Hematopoietic multipotent progenitor cell treated with erythropoietin and hydrocortisone succinate and interleukin-3 and kit ligand, for 4 days (in vitro differentiated cells): ENCODE data around the gene C14orf93.

Experiments used
- DNase-seq: peaks from one replicate; pipeline ENCODE4 v3.0.0-alpha.2; 2015

The C14orf93 gene

DNA sequence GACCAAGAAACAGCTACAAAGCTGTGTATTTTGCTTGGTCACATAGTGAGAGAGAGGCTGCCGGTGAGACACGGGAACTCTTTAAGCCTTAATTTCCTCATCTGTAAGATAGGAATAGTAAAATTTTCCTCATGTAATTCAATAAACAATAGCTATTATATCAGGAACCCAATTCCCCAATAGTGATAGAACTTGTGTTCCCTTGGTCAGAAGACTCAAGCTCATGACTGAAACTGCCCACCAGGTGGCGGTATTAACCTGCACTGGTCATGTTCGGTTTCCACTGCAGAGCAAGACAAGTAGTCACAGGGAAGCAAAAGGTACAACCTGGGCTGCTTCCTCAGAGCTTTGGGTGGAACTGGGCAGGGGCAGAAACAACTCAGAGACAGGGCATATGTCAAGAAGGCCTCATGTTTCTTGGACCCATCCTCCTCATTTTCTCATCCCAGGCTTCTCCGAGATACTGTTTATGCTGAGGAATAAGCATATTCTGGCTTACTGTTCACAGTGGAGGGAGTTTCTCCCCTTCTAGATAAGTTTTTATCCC is 23.4 kb downstream of the C14orf93 start:
- peak; percentile 93 for DNase-seq

GRCh38 chr14:22985894-22986507 is 23.9 kb downstream of the C14orf93 start:
- DNase-seq = no peak

DNA sequence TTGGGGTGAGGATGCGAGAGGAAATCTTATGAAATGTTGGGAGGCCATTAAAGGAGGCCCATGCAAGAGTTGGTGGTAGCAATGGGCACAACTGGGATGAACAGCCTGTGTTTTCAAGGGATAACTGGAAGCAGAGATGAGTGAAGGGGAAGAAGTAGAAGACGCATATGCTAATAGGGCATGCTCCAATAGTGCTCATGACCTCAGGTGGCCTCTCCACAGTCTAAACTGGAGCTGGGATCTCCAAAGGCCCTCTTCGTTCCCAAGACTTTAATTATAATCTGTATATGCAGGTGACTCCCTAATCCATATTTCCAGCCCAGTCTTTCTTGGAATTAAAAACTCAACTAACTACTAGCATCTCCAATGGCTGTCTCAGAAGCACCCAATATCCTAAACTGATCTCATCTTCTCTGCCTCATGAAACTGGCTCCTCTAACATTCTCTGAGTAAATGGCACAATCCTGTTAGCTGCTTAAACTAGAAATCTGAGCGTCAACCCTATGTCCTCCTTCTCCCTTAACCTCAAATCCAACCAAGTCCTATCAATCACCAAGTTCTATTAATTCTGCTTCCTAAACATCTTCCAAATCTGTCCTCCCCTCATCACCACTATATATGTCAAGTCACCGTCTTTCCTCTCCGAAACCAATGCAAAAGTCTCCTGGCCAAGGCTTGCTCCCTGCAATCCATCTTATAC is 24.8 kb downstream of the C14orf93 start:
- no peak for DNase-seq

- peak; percentile 93 for DNase-seq
Observed at GRCh38 chr14:22982477-22983245, 27.3 kb downstream of the C14orf93 start, which contains the start of gene AJUBA. Gene AJUBA, minus strand, starts transcription at chr14:22982551. Its CDS starts 285 bp downstream, at chr14:22982266.

- DNase-seq = no peak
Observed at GRCh38 chr14:22981876-22982476, 28.0 kb downstream of the C14orf93 start.

GRCh38 chr14:22981090-22981875 is 28.7 kb downstream of the C14orf93 start:
- no peak for DNase-seq

DNA sequence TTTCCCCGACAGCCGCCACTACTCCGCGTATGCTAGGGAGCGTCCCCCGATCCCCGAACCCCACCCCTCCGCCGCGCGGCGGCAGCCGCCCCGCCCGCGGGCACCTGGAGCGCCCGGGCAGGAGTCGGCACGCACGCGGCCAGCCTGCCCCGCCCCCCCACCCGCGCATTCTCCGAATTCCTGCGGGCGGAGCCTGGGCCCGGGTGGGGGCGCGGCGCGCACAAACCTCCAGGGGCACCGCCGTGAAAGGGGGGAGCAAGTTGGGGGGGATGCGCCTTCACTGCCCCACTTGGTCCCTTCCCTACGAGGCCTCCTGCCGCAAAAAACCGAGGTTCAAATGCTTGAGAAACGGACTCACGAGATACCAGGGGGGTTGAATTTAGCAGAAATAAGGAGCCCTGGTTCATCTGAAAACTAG is 29.3 kb downstream of the C14orf93 start:
- DNase-seq = peak; percentile 23

GRCh38 chr14:22979748-22980392 is 30.1 kb downstream of the C14orf93 start:
- DNase-seq = no peak

- DNase-seq = no peak
Observed at GRCh38 chr14:22978981-22979671, 30.8 kb downstream of the C14orf93 start.

- DNase-seq = no peak
Observed at GRCh38 chr14:22978487-22978837, 31.5 kb downstream of the C14orf93 start.

DNA sequence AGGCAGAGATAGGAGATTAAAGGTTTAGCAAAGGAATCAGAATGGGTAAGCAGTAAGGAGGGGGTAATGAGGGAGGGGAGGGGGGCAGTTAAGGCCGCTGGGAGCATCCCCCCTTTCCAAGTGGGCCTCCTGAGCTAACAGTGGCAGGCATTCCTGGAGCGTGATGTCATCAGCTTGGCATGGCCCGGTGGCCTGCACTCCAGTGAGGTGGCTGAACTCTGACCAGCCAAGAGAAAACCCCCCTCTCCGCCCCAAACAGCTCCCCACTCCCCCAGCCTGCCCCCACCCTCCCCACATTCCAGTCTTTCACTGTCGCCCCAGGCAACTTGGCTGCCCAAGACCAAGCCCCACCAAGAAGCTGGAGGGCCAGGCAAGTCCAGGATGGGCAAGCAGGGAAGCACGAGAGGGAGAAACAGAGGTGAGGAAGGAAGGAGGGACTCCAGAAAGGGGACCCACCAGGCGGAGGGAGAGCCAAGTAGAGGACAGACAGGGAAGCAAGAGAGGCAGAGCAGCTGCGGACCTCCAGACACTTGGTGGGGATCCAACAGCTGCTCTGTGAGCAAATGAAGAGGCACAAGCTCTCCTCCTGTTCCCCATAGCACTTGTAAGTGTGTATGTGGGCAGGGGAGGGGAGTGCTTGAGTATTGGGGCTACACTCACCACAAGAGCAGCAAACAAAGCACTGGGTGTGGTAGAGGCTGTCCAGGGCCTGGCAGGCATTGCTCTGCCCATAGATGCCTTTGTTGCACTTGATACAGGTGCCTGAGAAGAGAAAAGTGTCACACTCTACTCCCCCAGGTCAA is 32.1 kb downstream of the C14orf93 start:
- DNase-seq = no peak

- DNase-seq = no peak
Observed at GRCh38 chr14:22977434-22977683, 32.6 kb downstream of the C14orf93 start.

DNA sequence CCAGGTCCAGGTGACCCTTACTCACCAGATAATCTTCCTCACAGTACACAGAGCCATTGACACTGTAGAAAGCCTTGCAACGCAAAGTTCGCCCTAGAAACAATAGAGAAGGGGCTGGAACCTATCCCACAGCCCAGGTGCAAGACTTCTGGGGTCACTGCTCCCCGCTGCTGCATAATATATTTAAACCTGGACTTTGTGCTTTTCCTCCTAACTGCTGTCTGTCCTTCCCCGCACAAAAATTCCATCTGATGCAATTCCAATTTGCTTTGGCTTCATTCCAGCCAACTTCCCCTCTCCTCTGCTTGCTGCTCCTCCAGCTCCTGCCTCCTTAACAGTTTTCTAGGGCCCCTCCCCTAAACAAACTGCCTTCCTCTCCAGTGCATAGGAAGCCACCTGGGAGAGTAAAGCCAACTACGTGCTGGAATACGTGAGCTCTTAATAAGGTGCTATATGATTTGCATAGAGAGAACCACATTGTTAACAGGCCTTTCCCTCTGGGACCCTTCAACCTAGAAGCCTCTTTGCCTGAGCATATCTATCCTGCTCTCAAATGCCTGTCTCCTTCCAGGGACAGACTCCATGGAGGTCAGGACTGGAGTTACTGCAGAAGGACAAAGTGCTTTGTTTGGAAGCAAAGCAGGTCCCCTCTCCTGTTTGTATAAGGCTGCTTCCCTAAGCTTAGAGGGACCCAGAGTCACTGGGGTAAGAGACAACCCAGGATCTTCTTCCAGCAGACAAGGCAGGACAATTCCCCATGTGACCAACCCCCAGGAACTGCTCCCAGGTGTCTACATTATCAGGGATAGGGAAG is 33.1 kb downstream of the C14orf93 start:
- no peak for DNase-seq

DNA sequence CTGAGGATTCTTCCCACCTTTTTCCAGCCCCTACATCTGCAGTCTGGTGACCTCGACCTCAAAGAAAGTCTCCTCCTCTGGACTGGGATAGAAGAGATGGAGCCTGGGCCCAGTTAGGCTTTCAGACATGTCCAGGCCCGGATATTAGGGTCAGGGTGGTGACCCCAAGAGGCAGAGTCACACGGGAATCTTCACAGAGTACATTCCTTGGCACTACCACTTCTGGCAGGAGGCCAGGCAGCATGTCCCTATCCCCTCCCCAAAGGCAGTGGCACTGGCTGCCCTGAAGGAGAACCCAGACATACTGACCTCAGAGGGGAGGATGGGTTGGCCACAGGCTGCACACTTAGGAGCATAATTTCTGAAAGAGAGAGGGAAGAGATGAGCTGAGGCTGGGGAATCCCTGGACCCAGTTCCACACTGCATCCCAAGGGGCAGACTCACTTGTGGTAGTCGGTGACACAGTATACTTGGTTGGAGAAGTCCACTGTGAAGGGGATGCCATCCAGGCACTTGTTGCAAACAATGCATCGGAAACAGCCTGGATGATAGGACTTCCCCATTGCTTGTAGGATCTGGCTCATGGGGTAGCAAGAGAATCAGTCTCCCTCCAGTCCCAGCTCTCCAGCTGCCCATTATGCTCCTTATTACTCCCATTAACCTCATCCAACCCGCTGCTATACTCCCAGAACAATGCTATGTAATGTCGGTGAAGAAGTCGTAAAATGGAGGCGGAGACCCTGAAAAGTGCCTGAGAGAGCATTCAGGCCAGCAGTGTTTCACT is 35.2 kb downstream of the C14orf93 start:
- no peak for DNase-seq

- DNase-seq = peak; percentile 75
Observed at GRCh38 chr14:22973217-22974032, 36.5 kb downstream of the C14orf93 start.

DNA sequence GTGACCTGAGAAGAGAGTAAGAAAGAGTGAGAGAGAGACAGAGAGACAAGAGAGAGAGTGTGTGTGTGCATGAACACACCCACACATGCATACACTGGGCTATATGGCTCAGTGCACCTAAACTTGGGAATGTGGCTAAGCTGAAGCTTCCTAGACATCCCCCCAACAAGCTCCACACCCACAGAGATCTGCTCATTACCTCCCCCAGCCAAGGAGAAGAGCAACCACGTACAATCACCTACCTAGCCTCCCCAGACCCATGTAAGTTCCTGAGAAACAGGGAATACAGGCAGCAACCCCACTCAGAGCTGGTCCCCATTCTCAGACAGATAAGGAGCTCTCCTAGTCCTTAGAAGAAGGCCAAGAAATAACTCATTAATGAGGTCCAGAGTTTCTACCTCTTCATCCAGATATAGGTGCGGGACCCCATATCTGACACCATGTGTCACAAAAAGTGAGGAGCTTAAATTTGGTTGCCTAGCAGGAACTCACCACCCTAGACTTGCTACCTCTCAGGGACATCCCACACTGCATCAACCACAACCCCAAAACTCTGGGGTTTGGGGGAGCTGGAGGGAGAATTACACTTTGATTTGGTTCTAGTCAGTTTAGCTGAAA is 37.5 kb downstream of the C14orf93 start:
- no peak for DNase-seq

DNA sequence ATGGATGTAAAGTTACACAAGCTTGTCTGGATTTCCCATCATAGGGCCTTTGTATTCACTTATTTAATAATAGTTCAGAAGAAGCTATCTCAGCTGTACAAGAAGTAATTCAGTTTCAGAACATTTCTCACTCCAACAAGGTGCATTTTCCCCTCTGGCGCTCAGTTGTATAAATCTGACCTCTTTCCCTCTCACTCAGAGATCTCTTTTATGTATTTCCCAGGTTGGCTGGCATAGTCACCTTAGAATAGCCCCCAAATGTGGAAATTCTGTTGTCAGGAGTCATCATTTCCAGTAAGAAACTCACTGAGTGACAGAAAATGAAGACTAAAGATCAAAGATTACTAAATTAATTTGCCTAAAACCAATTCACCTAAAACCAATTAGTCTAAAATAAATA is 38.8 kb downstream of the C14orf93 start:
- no peak for DNase-seq
